WTC11 (cell line): ENCODE measurements around the gene ZSWIM4. TPM values are rescaled to one million over a fixed set of nuclear protein-coding genes. Genes with fewer than 3 reads are reported as not detected.

Source experiments
- ATAC-seq: fragments of 200-7000 bp; cut with Tn5 transposase; 2 replicates; pipeline ENCODE4 v1.10.0; 2021; ENCODE audit warnings: mild to moderate bottlenecking, moderate library complexity
- CTCF ChIA-PET: fragments of 300-600 bp; sonication (Branson Sonifier 250); formaldehyde crosslinking; loops from one replicate; lab custom pipeline; 2021; ENCODE audit warnings: antibody characterized with exemption; lab: Charles Lee
- POLR2A ChIA-PET: fragments of 350-600 bp; sonication (Branson Sonifier 250); formaldehyde crosslinking; loops from one replicate; lab custom pipeline; 2021; ENCODE audit warnings: antibody characterized with exemption; lab: Charles Lee
- DNase-seq: peaks from one replicate; pipeline ENCODE4 v3.0.0; 2021; ENCODE audit warnings: low spot score
- H3K27ac Mint-ChIP-seq: 2 replicates; pipeline ENCODE4 v1.8.0; 2021; ENCODE audit warnings: mixed read lengths
- H3K27me3 Mint-ChIP-seq: 2 replicates; pipeline ENCODE4 v1.8.0; 2021; ENCODE audit warnings: low read depth, mild to moderate bottlenecking, moderate library complexity, mixed read lengths
- H3K36me3 Mint-ChIP-seq: 2 replicates; pipeline ENCODE4 v1.8.0; 2021; ENCODE audit warnings: mixed read lengths
- H3K4me1 Mint-ChIP-seq: 2 replicates; pipeline ENCODE4 v1.8.0; 2022; ENCODE audit warnings: mixed read lengths
- H3K4me3 Mint-ChIP-seq: 2 replicates; pipeline ENCODE4 v1.8.0; 2021; ENCODE audit warnings: mild to moderate bottlenecking, moderate library complexity, mixed read lengths
- H3K9me3 Mint-ChIP-seq: 2 replicates; pipeline ENCODE4 v1.8.0; 2021; ENCODE audit warnings: mixed read lengths
- CBFB ChIP-seq: sonication (generic); formaldehyde crosslinking; IDR thresholded peaks from 2 replicates; pipeline ENCODE4 v1.8.1; 2022; ENCODE audit warnings: mild to moderate bottlenecking, low read depth, missing genetic modification reagents
- EMX1 ChIP-seq: fragments of 250-450 bp; sonication (Bioruptor Pico); IDR thresholded peaks from 2 replicates; pipeline ENCODE4 v1.8.0; 2021; ENCODE audit warnings: mild to moderate bottlenecking
- ESRRA ChIP-seq: sonication (generic); formaldehyde crosslinking; IDR thresholded peaks from 2 replicates; pipeline ENCODE4 v1.8.1; 2022; ENCODE audit warnings: mild to moderate bottlenecking, missing genetic modification reagents, borderline replicate concordance
- FOXJ3 ChIP-seq: sonication (generic); formaldehyde crosslinking; IDR thresholded peaks from 2 replicates; pipeline ENCODE4 v1.9.0; 2021; ENCODE audit warnings: missing genetic modification reagents, mild to moderate bottlenecking, borderline replicate concordance
- JUN ChIP-seq: sonication (generic); formaldehyde crosslinking; IDR thresholded peaks from 2 replicates; pipeline ENCODE4 v1.8.0; 2023; ENCODE audit warnings: mild to moderate bottlenecking, missing genetic modification reagents
- MYBL2 ChIP-seq: sonication (generic); formaldehyde crosslinking; IDR thresholded peaks from 2 replicates; pipeline ENCODE4 v1.8.1; 2023; ENCODE audit warnings: mild to moderate bottlenecking, moderate library complexity, missing genetic modification reagents
- OVOL2 ChIP-seq: fragments of 250-450 bp; sonication (Bioruptor Pico); IDR thresholded peaks from 2 replicates; pipeline ENCODE4 v1.9.0; 2021; ENCODE audit warnings: mild to moderate bottlenecking, borderline replicate concordance
- RORB ChIP-seq: fragments of 250-450 bp; sonication (Bioruptor Pico); IDR thresholded peaks from 2 replicates; pipeline ENCODE4 v1.9.0; 2021; ENCODE audit warnings: mild to moderate bottlenecking
- SMAD3 ChIP-seq: sonication (generic); formaldehyde crosslinking; IDR thresholded peaks from 2 replicates; pipeline ENCODE4 v1.8.0; 2022; ENCODE audit warnings: missing genetic modification reagents, mild to moderate bottlenecking, borderline replicate concordance
- TCF7 ChIP-seq: sonication (generic); formaldehyde crosslinking; IDR thresholded peaks from 2 replicates; pipeline ENCODE4 v1.8.0; 2022; ENCODE audit warnings: mild to moderate bottlenecking, low read depth, missing genetic modification reagents, moderate library complexity
- TP53 ChIP-seq: sonication (generic); formaldehyde crosslinking; IDR thresholded peaks from 2 replicates; pipeline ENCODE4 v1.8.1; 2023; ENCODE audit warnings: mild to moderate bottlenecking, missing genetic modification reagents
- ZNF121 ChIP-seq: sonication (generic); formaldehyde crosslinking; IDR thresholded peaks from 2 replicates; pipeline ENCODE4 v1.8.0; 2023; ENCODE audit warnings: missing genetic modification reagents
- ZNF219 ChIP-seq: sonication (generic); formaldehyde crosslinking; IDR thresholded peaks from 2 replicates; pipeline ENCODE4 v1.8.0; 2023; ENCODE audit warnings: missing genetic modification reagents, mild to moderate bottlenecking, borderline replicate concordance
- ZNF317 ChIP-seq: sonication (generic); formaldehyde crosslinking; IDR thresholded peaks from 2 replicates; pipeline ENCODE4 v1.8.1; 2023; ENCODE audit warnings: low read depth, mild to moderate bottlenecking, moderate library complexity, missing genetic modification reagents, borderline replicate concordance
- total RNA-seq: library from RNA; stranded (reverse); gene quantifications from 3 replicates; pipeline ENCODE4 v1.2.3, GENCODE V29; 2021
- TF ChIP-seq, protein P1 (sequence below): sonication (generic); formaldehyde crosslinking; IDR thresholded peaks from 2 replicates; pipeline ENCODE4 v1.8.0; 2023; ENCODE audit warnings: missing genetic modification reagents, mild to moderate bottlenecking, borderline replicate concordance
- TF ChIP-seq, protein P2 (sequence below): fragments of 250-450 bp; sonication (Bioruptor Pico); IDR thresholded peaks from 2 replicates; pipeline ENCODE4 v1.9.0; 2021; ENCODE audit warnings: mild to moderate bottlenecking, borderline replicate concordance
- TF ChIP-seq, protein P3 (sequence below): sonication (generic); formaldehyde crosslinking; IDR thresholded peaks from 2 replicates; pipeline ENCODE4 v1.8.0; 2022; ENCODE audit warnings: mild to moderate bottlenecking, missing genetic modification reagents
- TF ChIP-seq, protein P4 (sequence below): sonication (generic); formaldehyde crosslinking; IDR thresholded peaks from 2 replicates; pipeline ENCODE4 v1.8.1; 2022; ENCODE audit warnings: missing genetic modification reagents, borderline replicate concordance

ZSWIM4 gene
- total RNA-seq, 1 experiment from 2014 or later, result 33.4 TPM

DNA sequence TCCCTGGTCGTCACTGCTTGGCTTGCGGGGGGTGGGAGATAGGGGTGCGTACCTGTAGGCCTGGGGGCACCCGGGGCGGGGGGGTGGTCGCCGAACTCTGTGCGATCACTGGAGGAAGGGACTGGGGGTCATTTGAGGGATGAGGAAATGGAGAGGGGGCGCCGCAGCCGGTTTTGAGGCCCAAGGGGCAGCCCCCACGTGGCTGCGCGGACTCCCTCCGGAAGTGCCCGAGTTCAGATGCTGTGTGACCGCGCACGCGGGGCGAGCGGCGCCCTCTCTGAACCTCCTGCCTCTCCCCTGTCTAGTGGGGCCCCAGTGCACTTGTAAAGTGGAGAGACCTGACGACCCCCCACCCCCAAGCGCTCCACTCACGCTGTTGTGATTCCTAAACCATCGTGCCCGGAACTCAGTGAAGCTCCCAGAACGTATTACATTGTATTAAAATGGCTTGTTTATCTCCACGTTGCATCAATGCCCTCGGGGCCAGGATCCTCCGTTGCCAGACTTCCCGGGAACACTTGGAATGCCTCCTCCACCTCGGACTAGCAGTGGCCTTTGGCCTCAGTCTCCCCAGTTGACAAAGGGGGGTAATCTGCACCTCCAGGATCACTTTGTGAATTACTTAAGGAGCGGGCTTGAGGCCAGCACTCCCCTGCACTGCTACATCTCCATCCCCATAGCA, 78.7 kb downstream of the ZSWIM4 start:
- no peaks in the 10 kb centered on the region for H3K36me3 Mint-ChIP-seq
- peaks cover 96% of the 10 kb centered on the region for H3K27me3 Mint-ChIP-seq
- no peak for DNase-seq

DNA sequence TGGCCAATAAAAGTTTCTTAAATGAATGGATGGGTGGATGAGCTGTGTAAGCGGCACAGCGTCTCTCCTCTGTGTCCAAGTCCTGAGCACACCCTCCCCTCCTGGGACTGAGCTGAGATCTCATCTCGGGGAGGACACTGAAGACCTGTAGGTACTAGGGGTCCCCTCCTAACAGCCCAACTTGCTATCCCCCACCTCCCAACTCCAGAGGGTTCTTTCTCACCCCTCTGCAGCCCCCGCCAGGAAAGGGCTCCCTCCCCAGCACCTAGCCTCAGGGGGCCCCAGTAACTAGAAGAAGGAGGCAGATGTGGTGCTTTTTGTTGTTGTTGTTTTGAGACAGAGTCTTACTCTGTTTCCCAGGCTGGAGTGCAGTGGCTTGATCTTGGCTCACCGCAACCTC, 80.6 kb downstream of the ZSWIM4 start:
- DNase-seq (no peak), ATAC-seq (no peak)
- Mint-ChIP-seq H3K36me3 (no peaks in the 10 kb centered on the region), H3K27ac (no peak overlapping the region), H3K9me3 (no peaks in the 10 kb centered on the region), H3K4me3 (no peak overlapping the region), H3K4me1 (peaks cover 12% of the 10 kb centered on the region), H3K27me3 (peaks cover 81% of the 10 kb centered on the region)
- no peak for TF ChIP-seq CBFB
- no peak for TF ChIP-seq RORB (CRISPR knock-in tag)
- no peak for TF ChIP-seq JUN (CRISPR knock-in tag)
- no peak for TF ChIP-seq FOXJ3 (CRISPR knock-in tag)
- POLR2A ChIA-PET, result no interaction called here
- CTCF ChIA-PET, result interaction anchor here (1.0 to 1.3 kb wide), 2 partner anchors 183 to 197 kb away, joined by 3 read pairs; partner anchors contain the start of gene MISP3

More for the DNA sequence above, 78.7 kb downstream of the ZSWIM4 start:
- no peaks in the 10 kb centered on the region for H3K9me3 Mint-ChIP-seq
- peaks cover 7% of the 10 kb centered on the region for H3K4me1 Mint-ChIP-seq
- no peak for ATAC-seq
- TF ChIP-seq ESRRA (CRISPR knock-in tag) (no peak), SMAD3 (CRISPR knock-in tag) (no peak)
- TF ChIP-seq, protein P1, sequence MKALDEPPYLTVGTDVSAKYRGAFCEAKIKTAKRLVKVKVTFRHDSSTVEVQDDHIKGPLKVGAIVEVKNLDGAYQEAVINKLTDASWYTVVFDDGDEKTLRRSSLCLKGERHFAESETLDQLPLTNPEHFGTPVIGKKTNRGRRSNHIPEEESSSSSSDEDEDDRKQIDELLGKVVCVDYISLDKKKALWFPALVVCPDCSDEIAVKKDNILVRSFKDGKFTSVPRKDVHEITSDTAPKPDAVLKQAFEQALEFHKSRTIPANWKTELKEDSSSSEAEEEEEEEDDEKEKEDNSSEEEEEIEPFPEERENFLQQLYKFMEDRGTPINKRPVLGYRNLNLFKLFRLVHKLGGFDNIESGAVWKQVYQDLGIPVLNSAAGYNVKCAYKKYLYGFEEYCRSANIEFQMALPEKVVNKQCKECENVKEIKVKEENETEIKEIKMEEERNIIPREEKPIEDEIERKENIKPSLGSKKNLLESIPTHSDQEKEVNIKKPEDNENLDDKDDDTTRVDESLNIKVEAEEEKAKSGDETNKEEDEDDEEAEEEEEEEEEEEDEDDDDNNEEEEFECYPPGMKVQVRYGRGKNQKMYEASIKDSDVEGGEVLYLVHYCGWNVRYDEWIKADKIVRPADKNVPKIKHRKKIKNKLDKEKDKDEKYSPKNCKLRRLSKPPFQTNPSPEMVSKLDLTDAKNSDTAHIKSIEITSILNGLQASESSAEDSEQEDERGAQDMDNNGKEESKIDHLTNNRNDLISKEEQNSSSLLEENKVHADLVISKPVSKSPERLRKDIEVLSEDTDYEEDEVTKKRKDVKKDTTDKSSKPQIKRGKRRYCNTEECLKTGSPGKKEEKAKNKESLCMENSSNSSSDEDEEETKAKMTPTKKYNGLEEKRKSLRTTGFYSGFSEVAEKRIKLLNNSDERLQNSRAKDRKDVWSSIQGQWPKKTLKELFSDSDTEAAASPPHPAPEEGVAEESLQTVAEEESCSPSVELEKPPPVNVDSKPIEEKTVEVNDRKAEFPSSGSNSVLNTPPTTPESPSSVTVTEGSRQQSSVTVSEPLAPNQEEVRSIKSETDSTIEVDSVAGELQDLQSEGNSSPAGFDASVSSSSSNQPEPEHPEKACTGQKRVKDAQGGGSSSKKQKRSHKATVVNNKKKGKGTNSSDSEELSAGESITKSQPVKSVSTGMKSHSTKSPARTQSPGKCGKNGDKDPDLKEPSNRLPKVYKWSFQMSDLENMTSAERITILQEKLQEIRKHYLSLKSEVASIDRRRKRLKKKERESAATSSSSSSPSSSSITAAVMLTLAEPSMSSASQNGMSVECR, result no peak
- H3K27ac Mint-ChIP-seq, result no peak overlapping the region
- ChIA-PET POLR2A (no interaction called here), CTCF (interaction anchor here (1.0 to 2.6 kb wide), 5 partner anchors 46 to 200 kb away, joined by 3 to 13 read pairs (median 9); partner anchors contain the start of gene MISP3)
- H3K4me3 Mint-ChIP-seq, result peak overlapping the region; percentile 34

DNA sequence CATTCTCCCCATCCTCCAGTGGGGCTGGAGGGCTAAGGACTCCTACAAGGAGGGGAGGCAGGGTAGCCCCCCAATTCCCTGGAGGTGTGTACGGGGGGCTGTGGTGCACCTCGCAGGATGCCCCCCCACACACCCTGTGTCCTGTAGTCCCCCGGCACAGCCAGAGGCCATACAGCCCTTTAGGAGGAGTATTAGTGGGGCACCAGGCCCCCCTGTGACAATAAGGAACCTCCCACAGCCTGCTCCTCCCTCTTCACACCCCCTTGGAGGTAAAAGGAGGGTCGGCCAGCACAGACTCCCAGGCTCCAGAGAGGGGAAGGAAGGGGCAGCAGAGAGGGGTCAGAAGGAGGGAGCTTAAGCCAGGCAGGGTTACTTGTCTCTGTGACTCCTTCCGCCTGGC, 81.6 kb downstream of the ZSWIM4 start, which contains the start of gene NANOS3:
NANOS3 (plus strand) TSS at position 301 of the 400 bp plus-strand sequence. CDS start 115 bp downstream, outside the sequence.
- no peaks in the 10 kb centered on the region for H3K36me3 Mint-ChIP-seq

DNA sequence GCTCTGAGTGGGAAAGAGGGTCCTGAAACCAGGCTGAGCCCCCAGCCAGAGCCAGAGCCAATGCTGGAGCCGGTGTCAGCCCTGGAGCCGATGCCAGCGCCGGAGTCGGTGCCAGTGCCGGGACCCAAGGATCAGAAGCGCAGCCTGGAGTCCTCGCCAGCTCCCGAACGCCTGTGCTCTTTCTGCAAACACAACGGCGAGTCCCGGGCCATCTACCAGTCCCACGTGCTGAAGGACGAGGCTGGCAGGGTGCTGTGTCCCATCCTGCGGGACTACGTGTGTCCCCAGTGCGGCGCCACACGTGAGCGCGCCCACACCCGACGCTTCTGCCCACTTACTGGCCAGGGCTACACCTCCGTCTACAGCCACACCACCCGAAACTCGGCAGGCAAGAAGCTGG, 82.1 kb downstream of the ZSWIM4 start:
- H3K9me3 Mint-ChIP-seq, result no peaks in the 10 kb centered on the region
- no peaks in the 10 kb centered on the region for H3K36me3 Mint-ChIP-seq
- ChIA-PET CTCF (interaction anchor here (0.5 to 1.2 kb wide), 6 partner anchors 171 to 609 kb away, joined by 3 to 4 read pairs (median 4); no protein-coding TSS in a partner anchor), POLR2A (no interaction called here)
- H3K27ac Mint-ChIP-seq, result no peak overlapping the region
- no peak for DNase-seq
- H3K4me3 Mint-ChIP-seq, result no peak overlapping the region
- H3K4me1 Mint-ChIP-seq, result peaks cover 26% of the 10 kb centered on the region
- H3K27me3 Mint-ChIP-seq, result peaks cover 66% of the 10 kb centered on the region
- ATAC-seq, result no peak
- TF ChIP-seq, protein P2, sequence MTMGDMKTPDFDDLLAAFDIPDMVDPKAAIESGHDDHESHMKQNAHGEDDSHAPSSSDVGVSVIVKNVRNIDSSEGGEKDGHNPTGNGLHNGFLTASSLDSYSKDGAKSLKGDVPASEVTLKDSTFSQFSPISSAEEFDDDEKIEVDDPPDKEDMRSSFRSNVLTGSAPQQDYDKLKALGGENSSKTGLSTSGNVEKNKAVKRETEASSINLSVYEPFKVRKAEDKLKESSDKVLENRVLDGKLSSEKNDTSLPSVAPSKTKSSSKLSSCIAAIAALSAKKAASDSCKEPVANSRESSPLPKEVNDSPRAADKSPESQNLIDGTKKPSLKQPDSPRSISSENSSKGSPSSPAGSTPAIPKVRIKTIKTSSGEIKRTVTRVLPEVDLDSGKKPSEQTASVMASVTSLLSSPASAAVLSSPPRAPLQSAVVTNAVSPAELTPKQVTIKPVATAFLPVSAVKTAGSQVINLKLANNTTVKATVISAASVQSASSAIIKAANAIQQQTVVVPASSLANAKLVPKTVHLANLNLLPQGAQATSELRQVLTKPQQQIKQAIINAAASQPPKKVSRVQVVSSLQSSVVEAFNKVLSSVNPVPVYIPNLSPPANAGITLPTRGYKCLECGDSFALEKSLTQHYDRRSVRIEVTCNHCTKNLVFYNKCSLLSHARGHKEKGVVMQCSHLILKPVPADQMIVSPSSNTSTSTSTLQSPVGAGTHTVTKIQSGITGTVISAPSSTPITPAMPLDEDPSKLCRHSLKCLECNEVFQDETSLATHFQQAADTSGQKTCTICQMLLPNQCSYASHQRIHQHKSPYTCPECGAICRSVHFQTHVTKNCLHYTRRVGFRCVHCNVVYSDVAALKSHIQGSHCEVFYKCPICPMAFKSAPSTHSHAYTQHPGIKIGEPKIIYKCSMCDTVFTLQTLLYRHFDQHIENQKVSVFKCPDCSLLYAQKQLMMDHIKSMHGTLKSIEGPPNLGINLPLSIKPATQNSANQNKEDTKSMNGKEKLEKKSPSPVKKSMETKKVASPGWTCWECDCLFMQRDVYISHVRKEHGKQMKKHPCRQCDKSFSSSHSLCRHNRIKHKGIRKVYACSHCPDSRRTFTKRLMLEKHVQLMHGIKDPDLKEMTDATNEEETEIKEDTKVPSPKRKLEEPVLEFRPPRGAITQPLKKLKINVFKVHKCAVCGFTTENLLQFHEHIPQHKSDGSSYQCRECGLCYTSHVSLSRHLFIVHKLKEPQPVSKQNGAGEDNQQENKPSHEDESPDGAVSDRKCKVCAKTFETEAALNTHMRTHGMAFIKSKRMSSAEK (CRISPR knock-in tag), result no peak
- TF ChIP-seq, protein P3, sequence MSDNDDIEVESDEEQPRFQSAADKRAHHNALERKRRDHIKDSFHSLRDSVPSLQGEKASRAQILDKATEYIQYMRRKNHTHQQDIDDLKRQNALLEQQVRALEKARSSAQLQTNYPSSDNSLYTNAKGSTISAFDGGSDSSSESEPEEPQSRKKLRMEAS (CRISPR knock-in tag), result no peak
- TF ChIP-seq ZNF317 (CRISPR knock-in tag) (no peak), RORB (CRISPR knock-in tag) (no peak), MYBL2 (CRISPR knock-in tag) (no peak)

More for the DNA sequence above, 81.6 kb downstream of the ZSWIM4 start, which contains the start of gene NANOS3:
- ChIA-PET CTCF (interaction anchor here (0.7 to 1.2 kb wide), 4 partner anchors 172 to 529 kb away, joined by 3 to 4 read pairs (median 4); no protein-coding TSS in a partner anchor), POLR2A (no interaction called here)
- Mint-ChIP-seq H3K4me3 (no peak within 1 kb of the TSS), H3K27ac (no peak within 1 kb of the TSS), H3K9me3 (no peaks in the 10 kb centered on the region), H3K27me3 (peaks cover 71% of the 10 kb centered on the region), H3K4me1 (peaks cover 22% of the 10 kb centered on the region)
- TF ChIP-seq TCF7 (CRISPR knock-in tag) (no peak), ZNF121 (CRISPR knock-in tag) (no peak), TP53 (CRISPR knock-in tag) (no peak), EMX1 (CRISPR knock-in tag) (no peak), ZNF219 (CRISPR knock-in tag) (no peak), OVOL2 (no peak)
- TF ChIP-seq, protein P4, sequence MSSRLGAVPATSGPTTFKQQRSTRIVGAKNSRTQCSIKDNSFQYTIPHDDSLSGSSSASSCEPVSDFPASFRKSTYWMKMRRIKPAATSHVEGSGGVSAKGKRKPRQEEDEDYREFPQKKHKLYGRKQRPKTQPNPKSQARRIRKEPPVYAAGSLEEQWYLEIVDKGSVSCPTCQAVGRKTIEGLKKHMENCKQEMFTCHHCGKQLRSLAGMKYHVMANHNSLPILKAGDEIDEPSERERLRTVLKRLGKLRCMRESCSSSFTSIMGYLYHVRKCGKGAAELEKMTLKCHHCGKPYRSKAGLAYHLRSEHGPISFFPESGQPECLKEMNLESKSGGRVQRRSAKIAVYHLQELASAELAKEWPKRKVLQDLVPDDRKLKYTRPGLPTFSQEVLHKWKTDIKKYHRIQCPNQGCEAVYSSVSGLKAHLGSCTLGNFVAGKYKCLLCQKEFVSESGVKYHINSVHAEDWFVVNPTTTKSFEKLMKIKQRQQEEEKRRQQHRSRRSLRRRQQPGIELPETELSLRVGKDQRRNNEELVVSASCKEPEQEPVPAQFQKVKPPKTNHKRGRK (CRISPR knock-in tag), result no peak
- ATAC-seq (no peak), DNase-seq (no peak)
